NCI-H146 treated with DMSO at 0.1 percent for 48 hours (cell line): ENCODE measurements around the gene GABBR2.

Experiments
- DNase-seq: peaks from one replicate; lab custom pipeline; 2025; ENCODE audit not compliant: unreplicated experiment; lab: John Stamatoyannopoulos, UW

The GABBR2 gene

GRCh38 chr9:98724810-98725530 is 16.2 kb upstream of the GABBR2 start:
- no peak for DNase-seq

GRCh38 chr9:98721643-98722042 is 12.9 kb upstream of the GABBR2 start:
- no peak for DNase-seq

GRCh38 chr9:98720402-98720801 is 11.7 kb upstream of the GABBR2 start:
- DNase-seq = no peak

GRCh38 chr9:98719055-98719454 is 10.3 kb upstream of the GABBR2 start:
- DNase-seq = no peak

GRCh38 chr9:98714833-98715232 is 6.1 kb upstream of the GABBR2 start:
- DNase-seq = no peak

GRCh38 chr9:98712987-98713386 is 4.3 kb upstream of the GABBR2 start:
- DNase-seq = no peak

- no peak for DNase-seq
These were observed 1.5 kb upstream of the GABBR2 start for GRCh38 chr9:98709968-98710965.

GRCh38 chr9:98708103-98708932 is 417 bp downstream of the GABBR2 start:
- no peak for DNase-seq

- DNase-seq = peak; percentile 62
These were observed 1.3 kb downstream of the GABBR2 start for GRCh38 chr9:98707166-98708102.

GRCh38 chr9:98706651-98707165 is 2.0 kb downstream of the GABBR2 start:
- DNase-seq = peak; percentile 50

GRCh38 chr9:98702835-98703380 is 5.8 kb downstream of the GABBR2 start:
- no peak for DNase-seq

- no peak for DNase-seq
These were observed 6.4 kb downstream of the GABBR2 start for GRCh38 chr9:98702340-98702739.

- no peak for DNase-seq
These were observed 7.2 kb downstream of the GABBR2 start for GRCh38 chr9:98701576-98701975.

GRCh38 chr9:98700801-98701200 is 7.9 kb downstream of the GABBR2 start:
- no peak for DNase-seq

- DNase-seq = no peak
These were observed 9.9 kb downstream of the GABBR2 start for GRCh38 chr9:98698856-98699255.

- DNase-seq = no peak
These were observed 13.8 kb downstream of the GABBR2 start for GRCh38 chr9:98694943-98695342.

GRCh38 chr9:98692392-98692791 is 16.3 kb downstream of the GABBR2 start:
- DNase-seq = no peak

GRCh38 chr9:98691890-98692289 is 16.8 kb downstream of the GABBR2 start:
- DNase-seq = no peak

- DNase-seq = no peak
These were observed 18.0 kb downstream of the GABBR2 start for GRCh38 chr9:98690686-98691085.
